Stimulated activated naive CD8-positive, alpha-beta T cell treated with anti-CD3 and anti-CD28 coated beads, Interleukin-15, Interleukin-2, amounts not matched to agents 100 U/mL and 50 U/mL, for 24 hours (primary cell): Measurements from ENCODE around the gene DAD1.
"Not testable (repeated sequence)": the region's sequence is repeated elsewhere in the genome, so short reads cannot be mapped to it uniquely, and the experiment has no call there.

ENCODE experiments used
- ATAC-seq: fragments of 150-1000 bp; cut with Tn5 transposase; one replicate; pipeline ENCODE4 v1.10.0; 2021
- DNase-seq: peaks from one replicate; pipeline ENCODE4 v3.0.0; 2021

DAD1 gene

DNA sequence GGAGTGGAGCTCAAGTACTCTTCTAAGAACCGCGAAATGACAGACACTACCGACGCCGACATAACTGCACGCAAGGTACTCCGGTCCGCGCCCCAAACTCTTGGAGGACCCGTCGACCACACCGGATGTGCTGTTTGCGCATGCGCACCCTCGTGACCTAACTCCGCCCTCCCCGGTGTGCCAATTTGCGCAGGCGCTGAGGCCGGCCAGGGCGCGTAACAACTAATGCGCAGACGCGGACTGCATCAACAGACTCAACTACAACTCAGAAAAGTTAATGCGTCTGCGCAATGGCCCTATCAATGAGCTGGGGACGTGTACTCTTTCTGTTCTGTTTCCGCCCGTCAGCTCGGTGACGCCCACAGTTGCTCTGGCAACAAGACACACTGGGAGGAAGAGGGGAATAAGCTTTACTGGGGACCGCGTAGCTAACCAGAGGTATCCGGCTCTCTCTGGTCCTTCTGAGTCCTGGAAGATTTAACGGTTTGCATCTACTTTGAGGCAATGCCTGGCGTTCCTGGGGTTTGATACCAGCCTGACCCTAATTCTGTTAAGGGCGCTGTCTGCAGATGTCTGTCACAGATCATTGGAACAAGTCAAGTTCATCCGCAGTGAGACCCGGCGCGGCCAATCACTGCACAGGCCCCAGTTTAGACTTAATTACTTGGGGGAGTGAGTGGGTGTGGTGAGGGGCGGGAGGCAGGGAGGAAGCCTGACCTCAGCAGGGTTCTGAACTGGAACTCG, at the start of gene DAD1:
TSS of gene DAD1 (minus strand) at position 129 of the 744 bp plus-strand sequence. CDS start at position 62, 67 bp downstream.
- DNase-seq = peak; percentile 100
- ATAC-seq = peak; percentile 93

DNA sequence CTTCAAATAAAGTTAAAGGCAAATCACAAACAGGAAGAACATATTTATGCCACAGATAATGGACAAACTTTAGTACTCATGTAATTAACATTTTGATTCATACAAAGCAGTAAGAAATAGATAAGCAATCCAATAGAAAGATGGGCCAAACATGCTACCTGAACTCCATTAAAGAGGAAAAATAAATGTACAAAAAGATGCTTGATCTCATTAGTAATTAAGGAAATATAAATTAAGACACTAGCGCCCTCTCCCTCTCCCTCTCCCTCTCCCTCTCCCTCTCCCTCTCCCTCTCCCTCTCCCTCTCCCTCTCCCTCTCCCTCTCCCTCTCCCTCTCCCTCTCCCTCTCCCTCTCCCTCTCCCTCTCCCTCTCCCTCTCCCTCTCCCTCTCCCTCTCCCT, 47.0 kb upstream of the DAD1 start:
- DNase-seq, ATAC-seq: not testable (repeated sequence)

DNA sequence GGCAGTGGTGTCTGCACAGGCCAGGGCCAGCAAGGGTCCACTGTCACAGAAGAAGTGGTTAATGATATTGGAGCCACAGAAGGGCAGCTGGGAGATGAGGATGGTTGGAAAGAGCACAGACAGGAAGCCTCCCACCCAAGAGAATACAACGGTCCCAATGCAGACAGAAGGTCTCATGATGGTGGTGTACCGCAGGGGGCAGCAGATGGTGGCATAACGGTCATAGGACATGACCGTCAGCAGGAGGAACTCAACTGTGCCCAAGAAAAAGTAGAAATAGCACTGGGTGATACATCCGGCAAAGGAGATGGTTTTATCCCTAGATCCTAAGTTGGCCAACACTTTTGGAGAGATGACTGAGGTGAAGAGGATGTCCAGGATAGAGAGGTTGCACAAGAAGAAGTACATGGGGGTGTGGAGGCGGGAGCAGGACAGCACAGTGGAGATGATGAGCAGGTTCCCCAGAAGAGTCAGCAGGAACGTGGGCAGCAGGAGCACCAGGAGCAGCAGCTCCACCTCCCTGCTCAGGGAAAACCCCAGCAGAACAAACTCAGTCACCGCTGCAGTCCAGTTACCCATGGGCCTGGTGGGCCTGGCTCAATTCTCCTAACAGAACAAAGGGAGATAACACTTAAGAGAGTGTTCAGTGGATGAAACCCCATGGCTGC, 45.3 kb upstream of the DAD1 start:
- ATAC-seq = no peak

DNA sequence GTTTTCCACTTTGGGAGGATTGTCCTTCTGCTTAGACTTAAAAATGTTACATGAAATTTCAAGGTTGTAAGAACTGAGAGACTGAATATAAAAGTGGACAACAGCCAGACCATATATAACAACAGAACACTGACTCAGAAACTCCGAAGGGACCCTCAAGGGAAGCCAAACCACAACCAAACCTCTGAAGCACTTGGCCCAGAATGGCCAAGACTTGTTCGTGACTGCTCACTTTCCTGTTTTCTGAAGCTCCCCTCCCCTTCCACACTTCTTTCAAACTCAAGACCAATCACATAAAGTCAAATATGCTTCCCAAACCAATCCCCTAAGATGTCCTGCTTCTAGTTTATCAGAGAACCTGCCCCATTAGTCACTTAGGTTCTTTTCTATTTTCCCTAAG, 41.5 kb upstream of the DAD1 start:
- no peak for DNase-seq

More for the DNA sequence above, 45.3 kb upstream of the DAD1 start:
- no peak for DNase-seq

DNA sequence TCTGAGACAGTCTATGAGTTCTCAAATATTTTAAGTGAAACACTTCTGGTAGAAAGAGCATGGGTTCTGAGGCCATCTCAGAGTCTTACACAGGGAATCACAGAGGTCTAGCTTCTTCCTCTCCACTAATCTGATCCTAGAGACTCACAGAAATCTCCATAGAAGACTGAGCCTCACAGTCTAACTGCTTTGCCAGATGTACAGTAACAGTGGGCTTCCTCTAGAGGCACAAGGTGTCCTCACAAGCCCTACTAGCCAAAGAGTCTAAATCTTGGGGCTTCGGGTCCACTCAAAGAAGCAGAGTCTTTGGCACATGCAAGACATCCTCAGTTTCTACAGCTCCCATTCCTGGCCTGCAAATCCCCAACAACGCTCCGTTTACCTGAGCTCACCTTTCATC, 41.0 kb upstream of the DAD1 start:
- DNase-seq (no peak), ATAC-seq (no peak)

More for the DNA sequence above, 41.5 kb upstream of the DAD1 start:
- ATAC-seq = no peak

DNA sequence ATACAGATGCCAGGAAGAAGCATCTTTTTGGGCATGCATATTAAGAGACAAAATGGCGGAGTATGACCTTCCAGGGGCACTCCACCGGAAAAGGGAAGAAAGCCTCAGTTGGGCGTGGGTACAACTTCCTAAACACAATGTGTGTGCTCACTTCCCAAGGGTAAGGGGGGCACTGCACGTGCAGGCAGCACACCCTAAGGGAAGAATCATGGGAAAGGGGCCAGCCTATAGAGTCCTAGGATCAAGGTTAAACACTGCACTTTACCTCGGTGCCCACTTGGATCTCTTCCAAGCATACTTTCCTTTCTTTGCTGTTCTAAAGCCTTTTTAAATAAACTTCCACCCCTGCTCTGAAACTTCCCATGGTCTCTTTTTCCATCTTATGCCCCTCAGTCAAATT, 40.3 kb upstream of the DAD1 start:
- DNase-seq = no peak

DNA sequence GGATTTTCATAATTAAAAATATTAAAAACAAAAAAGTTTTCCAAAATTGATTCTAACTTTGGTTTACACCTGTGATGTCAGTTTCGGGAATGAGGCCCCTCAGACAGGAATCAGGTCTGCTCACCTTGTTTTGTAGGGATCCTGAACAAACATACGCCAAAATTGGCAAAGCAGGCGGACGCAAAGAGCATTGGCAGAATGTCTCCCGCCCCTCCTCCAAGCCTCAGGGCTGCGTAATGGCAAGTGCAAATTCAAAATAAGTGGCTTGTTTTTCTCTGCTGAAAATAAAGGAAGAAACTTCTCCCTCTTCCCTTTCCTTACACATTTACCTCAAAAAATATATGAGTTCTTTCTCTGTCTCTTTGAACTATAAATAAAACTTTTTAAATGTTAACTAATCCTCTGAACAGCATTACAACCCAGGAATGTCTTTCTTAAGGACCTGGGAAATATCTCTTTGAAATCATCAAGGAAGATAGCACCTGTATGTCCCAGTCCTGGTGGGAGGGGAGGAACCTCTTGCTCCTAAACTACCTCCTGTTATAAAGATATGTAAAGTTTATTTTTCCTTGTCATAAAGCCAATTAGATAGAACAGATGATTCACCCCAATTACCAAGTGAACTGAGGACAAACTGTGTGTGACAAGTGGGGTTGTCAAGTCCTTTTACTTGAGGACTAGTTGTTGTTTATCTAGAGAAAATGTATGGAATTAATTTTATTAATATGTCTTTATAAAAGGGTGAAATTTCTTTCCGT, 38.7 kb upstream of the DAD1 start:
- DNase-seq = no peak
- no peak for ATAC-seq

More for the DNA sequence above, 40.3 kb upstream of the DAD1 start:
- ATAC-seq = no peak

DNA sequence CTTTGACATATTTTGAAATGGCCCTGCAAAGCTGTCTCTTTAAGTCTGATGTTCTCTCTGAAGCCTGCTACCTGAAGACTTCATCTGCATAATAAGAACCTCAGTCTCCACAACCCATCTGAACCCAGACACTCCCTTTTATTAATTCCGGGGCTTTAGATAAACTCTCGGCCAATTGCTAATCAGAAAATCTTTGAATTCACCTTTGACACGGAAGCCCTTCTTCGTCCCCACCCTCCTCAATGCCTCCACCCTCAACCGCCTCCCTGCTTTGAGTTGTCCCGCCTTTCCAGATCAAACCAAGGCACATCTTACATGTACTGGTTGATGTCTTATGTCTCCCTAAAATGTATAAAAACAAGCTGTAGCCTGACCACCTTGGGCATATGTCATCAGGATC, 37.6 kb upstream of the DAD1 start:
- no peak for DNase-seq
- ATAC-seq = no peak

DNA sequence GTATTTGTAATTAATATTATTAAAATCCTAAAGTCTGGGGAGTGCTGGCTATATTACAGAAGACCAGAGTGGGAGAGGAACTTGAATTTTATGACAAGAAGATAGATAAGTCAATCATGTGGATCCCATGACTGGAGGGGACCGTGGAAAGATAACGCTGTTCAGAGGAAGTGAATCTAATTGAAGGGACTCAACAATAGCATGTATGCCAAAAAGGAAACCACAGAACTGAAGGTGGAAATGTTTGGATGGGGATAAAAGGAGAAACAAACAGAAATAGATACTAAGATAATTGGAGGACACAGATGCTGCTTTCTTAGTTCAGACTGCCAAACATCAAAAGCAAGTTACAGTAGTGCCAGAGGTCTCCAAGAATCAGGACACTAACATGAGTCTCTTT, 34.0 kb upstream of the DAD1 start:
- no peak for DNase-seq
- no peak for ATAC-seq

DNA sequence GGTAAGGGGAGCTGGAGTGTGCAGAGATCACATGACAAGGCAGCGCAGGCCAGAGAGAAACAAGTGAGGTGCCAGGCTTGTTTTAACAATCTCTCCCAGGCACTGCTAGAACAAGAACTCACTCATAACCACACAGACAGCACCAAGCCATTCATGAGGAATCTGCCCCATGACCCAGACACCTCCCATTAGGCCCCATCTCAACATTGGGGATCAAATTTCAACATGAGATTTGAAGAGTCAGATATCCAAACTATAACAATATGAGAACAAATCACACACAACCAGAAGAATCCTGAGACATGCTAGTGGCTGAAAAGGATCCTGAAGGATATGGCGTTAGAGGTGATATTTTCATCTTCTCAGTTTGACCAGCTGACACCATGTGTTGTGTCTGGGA, 33.2 kb upstream of the DAD1 start:
- ATAC-seq (no peak), DNase-seq (no peak)

DNA sequence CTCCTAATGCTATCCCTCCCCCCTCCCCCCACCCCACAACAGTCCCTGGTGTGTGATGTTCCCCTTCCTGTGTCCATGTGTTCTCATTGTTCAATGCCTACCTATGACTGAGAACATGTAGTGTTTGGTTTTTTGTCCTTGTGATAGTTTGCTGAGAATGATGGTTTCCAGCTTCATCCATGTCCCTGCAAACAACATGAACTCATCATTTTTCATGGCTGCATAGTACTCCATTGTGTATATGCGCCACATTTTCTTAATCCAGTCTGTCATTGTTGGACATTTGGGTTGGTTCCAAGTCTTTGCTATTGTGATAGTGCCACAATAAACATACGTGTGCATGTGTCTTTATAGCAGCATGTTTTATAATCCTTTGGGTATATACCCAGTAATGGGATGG, 26.7 kb upstream of the DAD1 start:
- ATAC-seq = not testable (repeated sequence)

DNA sequence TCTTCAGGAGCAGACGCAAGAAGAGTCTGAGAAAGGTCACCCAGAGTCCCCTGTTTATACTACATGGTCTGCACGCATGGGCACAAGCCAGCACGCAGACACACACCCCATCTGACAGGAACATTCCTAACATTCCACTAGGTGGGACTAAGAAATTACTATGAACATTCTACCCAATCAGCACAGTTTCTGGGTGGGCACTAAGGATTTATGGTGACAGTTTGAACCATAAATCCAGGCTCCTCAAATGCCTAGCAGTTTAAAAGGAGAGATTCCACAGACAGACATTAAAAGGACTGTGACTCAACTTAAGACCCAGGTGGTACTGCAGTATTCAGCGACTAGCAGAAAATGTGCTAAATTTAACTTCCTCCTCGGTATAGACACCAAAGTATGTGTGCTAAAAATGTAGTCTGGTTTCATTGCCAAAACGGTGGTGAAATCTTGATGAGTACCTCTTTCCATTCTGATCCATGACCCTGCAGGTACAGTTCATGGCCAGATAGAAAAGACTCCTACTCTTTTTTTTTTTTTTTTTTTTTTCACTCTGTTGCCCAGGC, 25.3 kb upstream of the DAD1 start:
- ATAC-seq (no peak), DNase-seq (no peak)

More for the DNA sequence above, 26.7 kb upstream of the DAD1 start:
- not testable (repeated sequence) for DNase-seq

DNA sequence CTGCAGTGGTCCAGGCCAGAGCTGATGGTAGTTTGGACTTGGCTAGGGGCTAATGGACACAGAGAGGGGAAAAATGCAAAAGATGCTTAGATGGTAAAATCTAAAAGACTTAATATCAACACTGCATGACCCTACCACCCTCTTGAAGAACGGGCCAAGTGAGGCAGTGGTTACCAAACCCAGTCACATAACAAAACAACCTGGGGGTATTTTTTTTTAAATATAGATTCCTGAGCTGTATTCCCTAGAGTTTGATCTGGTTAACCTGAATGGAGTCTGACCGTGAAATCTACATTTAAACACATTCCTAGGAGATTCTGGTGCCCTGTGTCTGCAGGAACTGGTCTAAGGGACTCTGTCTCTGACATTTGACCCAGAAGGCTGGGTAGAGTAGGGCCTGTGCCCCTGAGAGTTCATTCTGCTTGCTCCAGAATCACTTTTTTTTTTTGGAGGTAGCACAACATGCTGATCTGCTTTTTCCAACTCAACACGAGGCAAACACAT, 24.8 kb upstream of the DAD1 start:
- ATAC-seq (no peak), DNase-seq (no peak)

DNA sequence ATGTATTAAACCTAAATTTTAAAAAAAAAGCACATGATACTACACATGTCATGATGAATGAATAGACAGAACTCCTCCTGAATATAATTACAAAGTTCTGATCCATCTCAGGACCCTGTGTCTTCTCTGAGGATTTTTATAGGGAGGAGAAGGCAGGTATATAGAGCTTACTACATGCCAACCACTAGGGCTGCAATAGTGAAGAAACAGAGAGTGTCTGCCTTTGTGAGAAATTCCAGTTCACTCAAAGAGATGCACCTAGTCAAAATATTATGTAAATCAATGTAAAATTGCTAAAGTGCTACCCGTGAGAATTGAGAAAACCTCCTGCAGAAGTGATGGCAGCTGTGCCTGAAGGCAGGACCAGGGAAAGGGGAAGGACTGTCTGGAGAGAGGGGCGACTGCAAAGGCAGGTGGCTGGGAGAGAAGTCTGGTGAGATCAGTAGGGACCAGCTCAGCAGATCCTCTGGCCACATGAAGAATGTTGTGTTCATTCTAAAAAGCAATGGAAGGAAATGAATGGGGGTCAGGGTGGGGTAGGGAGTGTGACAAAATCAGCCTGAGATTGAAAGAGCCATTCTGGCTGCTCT, 24.2 kb upstream of the DAD1 start:
- DNase-seq (no peak), ATAC-seq (no peak)

DNA sequence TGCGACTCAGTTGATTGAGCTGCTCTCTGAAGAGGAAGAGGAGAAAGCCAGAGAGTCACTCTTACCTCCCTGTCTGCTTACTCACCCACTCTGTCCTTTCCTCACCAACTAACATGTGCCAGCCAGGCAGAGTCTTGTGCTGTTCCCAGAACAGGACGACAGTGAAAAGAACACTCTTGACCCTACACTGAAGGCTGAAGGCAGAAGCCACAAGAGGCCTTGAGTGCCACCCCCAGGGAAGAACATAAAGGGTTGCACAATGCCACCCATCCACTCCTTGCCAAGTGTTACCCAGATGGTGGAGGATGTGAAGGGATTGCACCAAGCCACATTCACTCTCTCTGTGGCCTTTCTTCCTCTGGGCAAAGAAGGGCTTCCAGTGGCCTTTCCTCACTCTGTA, 21.9 kb upstream of the DAD1 start:
- ATAC-seq (peak; percentile 14), DNase-seq (no peak)

DNA sequence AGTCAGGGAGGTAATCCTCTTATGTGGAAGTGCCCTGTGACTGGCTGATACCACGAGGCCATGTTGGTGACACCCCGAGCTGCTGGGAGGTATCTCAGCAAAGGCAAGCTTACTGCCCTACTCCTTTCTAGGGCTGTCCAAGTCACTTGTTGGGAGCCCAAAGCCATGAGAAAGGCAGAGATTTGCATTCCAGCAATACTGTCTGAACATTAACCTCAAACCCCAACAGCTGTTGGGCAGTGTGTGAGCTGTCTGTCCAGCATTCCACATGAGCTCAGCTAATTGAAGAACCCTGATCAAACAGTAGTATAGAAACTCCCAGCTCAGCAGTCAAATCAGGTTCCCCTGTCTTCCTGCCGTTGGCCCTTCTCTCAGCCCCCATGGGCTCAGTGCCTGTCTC, 18.3 kb upstream of the DAD1 start:
- DNase-seq (no peak), ATAC-seq (no peak)

DNA sequence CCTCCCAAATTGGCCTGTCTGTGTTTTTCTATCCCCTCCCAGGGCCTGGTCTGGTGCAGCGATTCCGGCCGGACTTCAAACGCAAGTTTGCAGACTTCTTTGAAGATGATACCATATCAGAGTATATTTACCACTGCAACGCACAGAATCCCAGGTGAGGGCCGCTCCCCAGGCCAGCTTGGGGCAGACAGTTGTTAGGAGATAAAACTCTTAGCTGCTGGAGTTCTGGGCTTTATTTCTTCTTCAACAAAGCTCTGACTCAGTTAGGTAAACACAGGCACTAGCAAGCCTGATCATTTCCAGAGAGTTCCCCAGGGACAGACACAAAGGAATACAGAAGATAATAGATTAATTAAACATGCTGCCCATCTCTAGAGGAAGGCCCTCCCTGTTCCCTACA, 17.4 kb upstream of the DAD1 start:
- ATAC-seq (no peak), DNase-seq (no peak)

DNA sequence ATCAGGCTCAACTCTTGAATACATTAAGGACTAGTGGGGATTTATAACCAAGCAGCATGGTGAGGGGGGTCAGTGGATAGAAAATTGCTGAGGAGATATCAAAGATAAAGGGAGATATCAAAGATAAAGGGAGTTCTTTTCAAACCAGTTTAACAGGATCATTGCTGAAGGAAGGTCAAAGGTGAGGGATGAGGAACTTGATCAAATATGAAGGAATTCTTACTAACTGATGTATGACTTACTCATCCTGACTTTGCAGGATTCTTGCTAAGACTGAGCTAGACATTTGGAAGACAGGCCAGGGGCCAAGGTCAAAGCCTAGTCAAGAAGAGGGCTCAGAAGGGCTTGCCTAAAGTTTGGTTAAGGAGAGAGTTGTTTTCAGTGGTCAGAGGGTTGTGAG, 13.8 kb upstream of the DAD1 start:
- DNase-seq = no peak
- no peak for ATAC-seq

DNA sequence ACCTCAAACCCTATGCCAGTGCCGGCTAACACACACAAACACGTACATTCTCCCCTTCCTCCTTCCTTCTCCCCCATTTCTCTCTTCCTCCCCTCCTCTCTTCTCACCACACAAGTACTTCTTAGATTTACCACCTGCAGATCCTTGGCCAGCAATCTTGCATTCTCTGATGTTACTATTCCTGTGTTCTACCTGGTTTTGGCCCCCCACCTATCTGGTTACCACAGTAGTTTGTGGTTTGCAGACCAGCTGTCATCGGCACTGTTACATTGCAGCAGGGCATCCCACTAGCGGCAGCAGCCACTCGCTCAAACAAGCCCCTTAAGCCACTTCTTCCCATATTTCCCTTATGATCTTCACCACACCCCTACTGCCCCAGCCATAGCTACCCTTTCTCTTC, 13.0 kb upstream of the DAD1 start:
- DNase-seq (no peak), ATAC-seq (no peak)

DNA sequence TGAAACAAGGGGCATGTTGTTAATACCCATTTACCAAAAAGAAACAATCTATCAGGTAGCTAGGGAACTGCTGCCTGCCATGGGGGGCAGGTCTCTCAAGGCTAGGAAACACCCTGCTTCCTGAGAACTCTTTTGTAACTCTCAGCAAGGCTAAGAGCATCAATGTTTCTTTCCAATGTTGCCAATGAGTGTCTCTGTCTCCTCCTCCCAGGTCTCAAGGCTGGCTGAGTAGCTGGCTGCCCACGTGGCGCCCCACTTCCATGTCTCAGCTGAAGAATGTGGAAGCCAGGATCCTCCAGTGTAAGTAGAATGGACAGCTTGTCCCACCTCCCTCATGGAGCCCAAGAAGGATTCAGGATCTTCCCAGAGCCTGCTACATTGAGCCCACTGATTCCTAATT, 12.4 kb upstream of the DAD1 start:
- ATAC-seq (no peak), DNase-seq (no peak)

DNA sequence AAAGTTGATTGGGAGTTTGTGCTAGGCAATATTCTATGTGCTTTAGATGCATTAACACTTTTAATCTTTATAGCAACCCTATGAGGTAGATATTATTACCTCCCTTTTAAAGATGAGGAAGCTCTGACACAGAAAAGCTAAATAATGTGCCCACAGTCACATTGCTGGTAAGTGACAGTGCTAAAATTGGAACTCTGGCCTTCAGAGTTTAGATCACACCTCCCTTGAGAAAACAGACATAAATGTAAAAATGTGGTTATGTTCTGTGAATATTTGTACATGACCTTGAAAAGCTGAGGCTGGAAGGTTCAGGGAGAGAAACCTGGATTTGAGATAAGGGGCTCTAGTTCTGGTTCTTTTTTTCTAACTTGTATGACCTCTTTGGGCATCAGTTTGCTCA, 11.0 kb upstream of the DAD1 start:
- DNase-seq (no peak), ATAC-seq (no peak)

DNA sequence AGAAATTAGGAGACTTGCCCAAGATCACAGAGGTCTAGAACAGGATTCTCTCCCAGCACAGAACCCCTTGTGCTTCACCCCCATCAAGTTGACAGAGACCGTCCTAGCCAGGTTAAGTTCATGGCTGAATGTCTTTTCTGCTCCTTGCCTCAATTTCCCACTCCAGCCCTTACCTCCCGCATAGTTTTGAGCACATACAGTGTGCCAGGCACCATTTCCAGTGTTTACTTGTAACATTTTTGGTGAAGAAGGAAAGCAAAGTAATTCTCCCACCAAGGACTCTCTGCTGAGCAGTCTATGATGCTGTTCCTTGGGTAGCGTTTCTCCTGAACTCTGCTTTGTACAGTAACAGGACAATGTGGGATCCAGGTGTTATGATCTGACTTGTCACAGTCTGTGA, 10.3 kb upstream of the DAD1 start:
- ATAC-seq = no peak
- DNase-seq = no peak
